Gastroesophageal sphincter (tissue), 4 donors: ENCODE results near the gene MTCL1. TPM values are rescaled to one million over a fixed set of nuclear protein-coding genes. Genes with fewer than 3 reads are reported as not detected.

Experiments used
- ATAC-seq: fragments of 150-250 bp; one replicate; pipeline ENCODE4 v1.9.1; 2016; ENCODE audit warnings: mild to moderate bottlenecking, moderate library complexity
- H3K27ac ChIP-seq, 4 donors: fragments of 200-600 bp; sonication (generic) in 3 of 4; 1 replicate in 3 of 4; 2 replicates in 1 of 4; pipeline ENCODE4 v1.5.1; 2016 to 2019
- H3K27me3 ChIP-seq: fragments of 200-600 bp; sonication (generic); one replicate; pipeline ENCODE4 v1.5.1; 2019
- H3K36me3 ChIP-seq, 2 donors: fragments of 200-600 bp; sonication (generic); one replicate each; pipeline ENCODE4 v1.5.1; 2019; ENCODE audit warnings: control low read depth in 1 of 2
- H3K4me1 ChIP-seq, 3 donors: fragments of 200-600 bp; sonication (generic); 1 replicate in 2 of 3; 2 replicates in 1 of 3; pipeline ENCODE4 v1.5.1; 2016 to 2019; ENCODE audit warnings: control low read depth in 2 of 3
- H3K4me3 ChIP-seq, 2 donors: fragments of 200-600 bp; sonication (generic); one replicate each; pipeline ENCODE4 v1.5.1; 2019; ENCODE audit warnings: mild to moderate bottlenecking in 1 of 2, moderate library complexity in 1 of 2
- H3K9me3 ChIP-seq, 3 donors: fragments of 200-600 bp; sonication (generic); one replicate each; pipeline ENCODE4 v1.5.1; 2017 to 2019; ENCODE audit warnings: control low read depth in 2 of 3
- EP300 ChIP-seq: sonication (generic); formaldehyde crosslinking; IDR thresholded peaks from one replicate; pipeline ENCODE4 v1.6.1; 2017; ENCODE audit warnings: antibody characterized with exemption, mild to moderate bottlenecking
- POLR2A ChIP-seq, 2 donors: fragments of 450-650 bp; IDR thresholded peaks; one replicate each; pipeline ENCODE4 v1.6.1; 2017; ENCODE audit warnings: antibody characterized with exemption in 2 of 2, mild to moderate bottlenecking in 2 of 2, moderate library complexity in 1 of 2
- POLR2AphosphoS5 ChIP-seq: sonication (generic); formaldehyde crosslinking; IDR thresholded peaks from one replicate; pipeline ENCODE4 v1.6.1; 2017; ENCODE audit warnings: antibody characterized with exemption
- WGBS, 2 donors: methylation state at CpG; one replicate each; pipeline ENCODE4 v1.1.5; 2018; ENCODE audit warnings: low coverage in 1 of 2; 5-methylcytosine and 5-hydroxymethylcytosine counted together
- total RNA-seq, 4 donors: library from RNA; depleted of rRNA; stranded (reverse); fragments of >200 nt; gene quantifications; one replicate each; pipeline ENCODE4 v1.1.0, GENCODE V29; 2016
- TF ChIP-seq, protein P1 (sequence below), 4 experiments: fragments of 200-600 bp in 2 of 4; fragments of 450-650 bp in 2 of 4; sonication (generic) in 1 of 4; IDR thresholded peaks; one replicate each; pipeline ENCODE4 v1.5.1; 2017 to 2019; ENCODE audit warnings: antibody characterized with exemption in 4 of 4, mild to moderate bottlenecking in 2 of 4, moderate library complexity in 2 of 4

MTCL1 gene
- total RNA-seq, 4 donors from 2014 or later = 35.0 to 68.0 (median 51.4) TPM

DNA sequence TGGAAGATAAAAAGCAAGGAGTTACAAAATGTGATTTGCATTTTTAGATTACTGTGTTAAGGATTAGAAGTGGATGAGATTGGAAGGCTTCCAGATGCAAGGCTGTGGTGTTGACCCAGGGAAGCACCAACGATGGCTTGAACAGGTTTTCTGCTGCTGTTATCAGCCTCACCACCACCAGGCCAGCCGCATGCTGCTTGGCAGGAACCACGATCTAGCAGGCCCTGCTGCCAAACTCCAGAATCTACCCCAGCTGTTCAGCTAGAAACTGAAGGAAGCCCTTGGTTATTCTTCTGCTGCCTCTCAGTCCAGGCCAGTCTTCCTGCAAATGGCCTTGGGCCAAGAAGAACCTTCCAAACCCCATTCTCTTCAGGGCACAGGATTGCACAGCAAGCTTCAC lies 133.9 kb downstream of the MTCL1 start:
- no peak overlapping the region for H3K4me3 ChIP-seq
- H3K27ac ChIP-seq = no peak overlapping the region
- no peaks in the 10 kb centered on the region for H3K27me3 ChIP-seq
- H3K9me3 ChIP-seq = no peaks in the 10 kb centered on the region
- TF ChIP-seq EP300 (no peak), POLR2A (IDR thresholded peaks at IDR 0.05) (no peak), POLR2AphosphoS5 (no peak)
- TF ChIP-seq, protein P1, sequence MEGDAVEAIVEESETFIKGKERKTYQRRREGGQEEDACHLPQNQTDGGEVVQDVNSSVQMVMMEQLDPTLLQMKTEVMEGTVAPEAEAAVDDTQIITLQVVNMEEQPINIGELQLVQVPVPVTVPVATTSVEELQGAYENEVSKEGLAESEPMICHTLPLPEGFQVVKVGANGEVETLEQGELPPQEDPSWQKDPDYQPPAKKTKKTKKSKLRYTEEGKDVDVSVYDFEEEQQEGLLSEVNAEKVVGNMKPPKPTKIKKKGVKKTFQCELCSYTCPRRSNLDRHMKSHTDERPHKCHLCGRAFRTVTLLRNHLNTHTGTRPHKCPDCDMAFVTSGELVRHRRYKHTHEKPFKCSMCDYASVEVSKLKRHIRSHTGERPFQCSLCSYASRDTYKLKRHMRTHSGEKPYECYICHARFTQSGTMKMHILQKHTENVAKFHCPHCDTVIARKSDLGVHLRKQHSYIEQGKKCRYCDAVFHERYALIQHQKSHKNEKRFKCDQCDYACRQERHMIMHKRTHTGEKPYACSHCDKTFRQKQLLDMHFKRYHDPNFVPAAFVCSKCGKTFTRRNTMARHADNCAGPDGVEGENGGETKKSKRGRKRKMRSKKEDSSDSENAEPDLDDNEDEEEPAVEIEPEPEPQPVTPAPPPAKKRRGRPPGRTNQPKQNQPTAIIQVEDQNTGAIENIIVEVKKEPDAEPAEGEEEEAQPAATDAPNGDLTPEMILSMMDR (IDR thresholded peaks at IDR 0.05) = no peak
- 0% methylated on average over 1 of the region's 3 CpGs; no CpG with 5 or more reads in 1 of the 2 donors for WGBS, 2 donors
- no peaks in the 10 kb centered on the region for H3K36me3 ChIP-seq
- no peak for ATAC-seq
- peaks cover 0 to 21% (median 8%) of the 10 kb centered on the region in 3 donors for H3K4me1 ChIP-seq

DNA sequence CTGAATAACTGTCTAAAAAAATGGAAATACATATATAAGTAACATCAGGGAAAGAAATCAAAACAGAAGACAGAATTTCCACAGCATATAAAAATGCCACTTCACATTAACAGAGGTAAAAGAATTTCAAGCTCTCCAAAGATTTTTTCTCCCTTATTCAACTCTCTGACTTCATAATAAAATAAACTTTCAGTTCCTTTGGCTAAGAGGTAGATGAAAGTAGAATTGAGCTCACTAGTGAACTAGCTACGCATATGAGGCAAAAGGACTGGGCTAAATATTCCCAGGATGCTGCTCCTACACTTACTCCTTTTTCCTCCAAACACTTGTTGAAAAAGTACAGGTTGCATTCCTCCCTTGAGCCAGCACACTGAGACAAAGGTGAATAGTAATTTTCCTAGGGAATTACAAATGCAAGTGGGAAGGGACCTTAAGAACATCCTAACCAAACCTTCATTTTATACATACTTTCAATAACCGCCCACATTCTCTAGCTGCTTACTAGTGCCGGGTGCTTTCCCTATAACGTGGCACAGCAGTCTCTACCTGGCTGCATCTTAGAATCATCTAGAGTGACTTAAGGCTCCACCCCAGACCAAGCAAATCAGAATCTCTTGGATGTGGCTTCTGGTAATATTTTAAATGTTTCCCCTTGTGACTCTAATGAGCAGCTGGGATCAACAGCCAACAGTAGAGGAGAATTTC lies 136.6 kb downstream of the MTCL1 start:
- ATAC-seq = no peak
- no peak for TF ChIP-seq POLR2AphosphoS5
- no peak for TF ChIP-seq POLR2A (IDR thresholded peaks at IDR 0.05)
- TF ChIP-seq, protein P1 (IDR thresholded peaks at IDR 0.05) = no peak
- TF ChIP-seq EP300 = no peak
- H3K9me3 ChIP-seq = no peaks in the 10 kb centered on the region
- no peak overlapping the region for H3K27ac ChIP-seq
- no peaks in the 10 kb centered on the region for H3K36me3 ChIP-seq
- WGBS, 2 donors = 64% methylated on average over 4 of the region's 4 CpGs
- peaks cover 0 to 7% (median 0%) of the 10 kb centered on the region in 3 donors for H3K4me1 ChIP-seq
- no peaks in the 10 kb centered on the region for H3K27me3 ChIP-seq
- H3K4me3 ChIP-seq = no peak overlapping the region

DNA sequence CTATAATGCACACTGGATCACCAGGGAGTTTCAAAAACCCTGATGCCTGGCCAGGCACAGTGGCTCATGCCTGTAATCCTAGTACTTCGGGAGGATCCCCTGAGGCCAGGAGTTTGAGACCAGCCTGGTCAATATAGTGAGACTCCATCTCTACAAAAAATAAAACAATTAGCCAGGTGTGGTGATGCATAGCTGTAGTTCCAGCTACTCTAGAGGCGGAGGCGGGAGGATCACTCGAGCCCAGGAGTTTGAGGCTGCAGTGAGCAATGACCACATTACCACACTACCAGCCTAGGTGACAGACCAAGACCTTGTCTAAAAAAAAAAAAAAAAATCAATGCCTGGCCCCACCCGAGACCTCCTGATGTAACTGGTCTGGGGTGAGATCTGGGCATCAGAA lies 137.2 kb downstream of the MTCL1 start:
- no peak for TF ChIP-seq EP300
- TF ChIP-seq, protein P1 (IDR thresholded peaks at IDR 0.05) = no peak
- TF ChIP-seq POLR2A (IDR thresholded peaks at IDR 0.05) = no peak
- no peak for TF ChIP-seq POLR2AphosphoS5
- no peaks in the 10 kb centered on the region for H3K27me3 ChIP-seq
- H3K9me3 ChIP-seq = no peaks in the 10 kb centered on the region
- no peak overlapping the region for H3K4me3 ChIP-seq
- WGBS, 2 donors = 93 to 100% methylated on average over 1 to 4 of the region's 5 CpGs
- H3K27ac ChIP-seq = no peak overlapping the region
- peaks cover 0 to 12% (median 0%) of the 10 kb centered on the region in 3 donors for H3K4me1 ChIP-seq
- no peak for ATAC-seq
- H3K36me3 ChIP-seq = no peaks in the 10 kb centered on the region

DNA sequence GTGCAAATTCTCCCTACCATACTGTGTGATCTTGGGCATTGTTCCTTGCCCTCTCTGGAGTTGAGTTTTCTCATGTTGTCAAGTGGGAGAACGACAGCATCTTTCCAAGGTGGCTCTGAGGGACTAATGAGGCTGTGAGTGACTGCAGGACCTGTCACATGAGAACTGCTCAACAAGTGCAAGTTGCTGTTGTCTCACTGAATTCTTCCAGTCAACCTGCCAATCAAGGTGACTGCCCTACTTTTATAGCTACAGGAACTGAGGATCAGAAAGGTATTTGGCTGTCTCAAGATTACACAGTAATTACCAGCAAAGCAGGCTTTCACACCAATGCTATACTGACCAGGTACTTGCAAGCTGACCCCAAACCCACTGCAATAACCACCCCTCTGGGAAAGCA lies 137.6 kb downstream of the MTCL1 start:
- H3K36me3 ChIP-seq = no peaks in the 10 kb centered on the region
- TF ChIP-seq POLR2AphosphoS5 (no peak), POLR2A (IDR thresholded peaks at IDR 0.05) (no peak), EP300 (no peak)
- TF ChIP-seq, protein P1 (IDR thresholded peaks at IDR 0.05) = no peak
- no CpG with 5 or more reads among the region's 1 CpG for WGBS, 2 donors
- no peaks in the 10 kb centered on the region for H3K9me3 ChIP-seq
- no peak for ATAC-seq
- H3K4me1 ChIP-seq = peaks cover 0 to 17% (median 0%) of the 10 kb centered on the region in 3 donors
- no peak overlapping the region for H3K27ac ChIP-seq
- no peak overlapping the region for H3K4me3 ChIP-seq
- no peaks in the 10 kb centered on the region for H3K27me3 ChIP-seq

DNA sequence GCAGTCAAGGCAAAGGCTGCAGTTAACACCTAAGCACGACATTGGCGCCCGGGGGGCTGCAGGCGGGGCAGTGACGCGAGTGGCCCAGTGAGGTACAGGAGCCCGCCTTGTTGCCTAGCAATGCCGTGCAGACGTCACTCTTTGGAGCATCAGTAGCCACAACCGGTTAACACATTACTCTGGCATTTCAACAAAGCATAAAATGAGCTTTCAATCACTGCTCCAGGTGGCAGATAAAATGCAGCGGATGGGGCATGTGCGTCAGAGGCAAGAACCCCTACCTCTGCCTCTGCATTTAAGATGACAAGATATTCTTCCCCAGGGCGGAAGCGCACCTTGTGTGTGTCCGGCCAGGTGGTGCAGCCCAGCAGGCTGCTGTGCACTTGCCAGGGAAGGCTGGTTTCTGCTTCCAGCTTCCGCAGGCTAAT lies 139.4 kb downstream of the MTCL1 start:
- Histone ChIP-seq H3K9me3 (no peaks in the 10 kb centered on the region), H3K36me3 (no peaks in the 10 kb centered on the region), H3K4me3 (no peak overlapping the region), H3K27me3 (no peaks in the 10 kb centered on the region), H3K27ac (no peak overlapping the region), H3K4me1 (peaks cover 0 to 18% (median 0%) of the 10 kb centered on the region in 3 donors)
- TF ChIP-seq, protein P1 (IDR thresholded peaks at IDR 0.05) = no peak
- TF ChIP-seq EP300 (no peak), POLR2AphosphoS5 (no peak), POLR2A (IDR thresholded peaks at IDR 0.05) (no peak)
- no peak for ATAC-seq
- whole genome bisulfite sequencing, 2 donors = 82 to 96% methylated on average over 6 to 10 of the region's 16 CpGs
